Measurements from ENCODE around the gene CASKIN2.

Gene CASKIN2

GRCh38 chr17:75515496-75516254 is at the start of gene CASKIN2:
Gene CASKIN2 (minus strand): TSS chr17:75515537. CDS start chr17:75513804, 1,733 bp downstream.
- H3K36me3 Mint-ChIP-seq (ENCODE audit: low read depth): peaks cover 18% of the 10 kb centered on the region
- H3K4me3 Mint-ChIP-seq: peak within 1 kb of the TSS; percentile 70
- no peaks in the 10 kb centered on the region for H3K9me3 Mint-ChIP-seq
- peaks cover 25% of the 10 kb centered on the region for H3K4me1 Mint-ChIP-seq
- DNase-seq (peak; percentile 92), ATAC-seq (peak; percentile 39)
- no peaks in the 10 kb centered on the region for H3K27me3 Mint-ChIP-seq
- H3K27ac Mint-ChIP-seq: peak within 1 kb of the TSS; percentile 39

- Mint-ChIP-seq H3K4me1 (no peaks in the 10 kb centered on the region), H3K36me3 (ENCODE audit: low read depth) (no peaks in the 10 kb centered on the region), H3K27ac (no peak overlapping the region), H3K27me3 (no peaks in the 10 kb centered on the region), H3K9me3 (no peaks in the 10 kb centered on the region), H3K4me3 (no peak overlapping the region)
- DNase-seq: no peak
- no peak for ATAC-seq
These were observed 49.7 kb upstream of the CASKIN2 start for GRCh38 chr17:75565066-75565465.

GRCh38 chr17:75564195-75564594 is 48.9 kb upstream of the CASKIN2 start:
- Mint-ChIP-seq H3K27me3 (no peaks in the 10 kb centered on the region), H3K9me3 (no peaks in the 10 kb centered on the region), H3K27ac (no peak overlapping the region), H3K36me3 (ENCODE audit: low read depth) (no peaks in the 10 kb centered on the region), H3K4me1 (no peaks in the 10 kb centered on the region), H3K4me3 (no peak overlapping the region)
- DNase-seq: no peak
- no peak for ATAC-seq

GRCh38 chr17:75563063-75563758 is 47.9 kb upstream of the CASKIN2 start:
- H3K4me1 Mint-ChIP-seq: no peaks in the 10 kb centered on the region
- no peaks in the 10 kb centered on the region for H3K9me3 Mint-ChIP-seq
- H3K27me3 Mint-ChIP-seq: no peaks in the 10 kb centered on the region
- no peak for ATAC-seq
- H3K27ac Mint-ChIP-seq: no peak overlapping the region
- no peak overlapping the region for H3K4me3 Mint-ChIP-seq
- DNase-seq: no peak
- H3K36me3 Mint-ChIP-seq (ENCODE audit: low read depth): no peaks in the 10 kb centered on the region

DNA sequence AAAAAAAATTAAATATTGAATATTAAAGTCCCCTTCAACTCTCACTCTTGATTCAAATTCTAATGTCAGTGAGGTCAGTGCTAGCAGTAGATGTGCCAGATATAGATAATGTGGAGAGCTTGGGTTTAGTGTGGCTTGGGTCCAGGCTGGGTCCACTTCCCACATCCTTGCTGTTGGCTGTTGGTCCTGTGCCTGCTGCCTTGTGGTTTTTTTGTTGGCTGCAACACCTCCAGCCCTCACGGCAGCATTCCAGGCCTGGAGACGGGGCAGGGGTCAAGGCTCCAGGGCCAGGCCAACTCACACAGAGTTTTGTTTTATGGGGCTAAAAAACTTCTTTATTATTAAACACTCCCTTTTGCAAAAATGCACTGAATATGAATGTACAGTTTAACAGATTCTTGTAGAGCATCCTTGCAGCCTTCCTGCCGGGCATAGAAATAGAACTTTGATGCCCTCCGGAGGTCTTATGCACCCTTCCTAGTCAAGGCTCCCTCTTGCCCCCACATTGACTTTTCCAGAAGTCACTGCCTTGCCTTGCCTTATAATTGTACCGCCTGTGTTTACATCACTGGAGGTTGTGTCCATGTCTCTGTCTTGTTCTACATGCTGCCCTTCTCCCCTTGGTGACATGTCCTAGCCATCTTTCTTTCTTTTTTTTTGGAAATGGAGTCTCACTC is 46.7 kb upstream of the CASKIN2 start:
- DNase-seq (no peak), ATAC-seq (no peak)
- no peaks in the 10 kb centered on the region for H3K9me3 Mint-ChIP-seq
- H3K4me3 Mint-ChIP-seq: no peak overlapping the region
- H3K36me3 Mint-ChIP-seq (ENCODE audit: low read depth): no peaks in the 10 kb centered on the region
- H3K27ac Mint-ChIP-seq: no peak overlapping the region
- no peaks in the 10 kb centered on the region for H3K27me3 Mint-ChIP-seq
- no peaks in the 10 kb centered on the region for H3K4me1 Mint-ChIP-seq

GRCh38 chr17:75559958-75560533 is 44.7 kb upstream of the CASKIN2 start:
- Mint-ChIP-seq H3K27ac (no peak overlapping the region), H3K36me3 (ENCODE audit: low read depth) (no peaks in the 10 kb centered on the region), H3K27me3 (no peaks in the 10 kb centered on the region), H3K4me1 (no peaks in the 10 kb centered on the region), H3K9me3 (no peaks in the 10 kb centered on the region), H3K4me3 (no peak overlapping the region)
- DNase-seq (no peak), ATAC-seq (no peak)

DNA sequence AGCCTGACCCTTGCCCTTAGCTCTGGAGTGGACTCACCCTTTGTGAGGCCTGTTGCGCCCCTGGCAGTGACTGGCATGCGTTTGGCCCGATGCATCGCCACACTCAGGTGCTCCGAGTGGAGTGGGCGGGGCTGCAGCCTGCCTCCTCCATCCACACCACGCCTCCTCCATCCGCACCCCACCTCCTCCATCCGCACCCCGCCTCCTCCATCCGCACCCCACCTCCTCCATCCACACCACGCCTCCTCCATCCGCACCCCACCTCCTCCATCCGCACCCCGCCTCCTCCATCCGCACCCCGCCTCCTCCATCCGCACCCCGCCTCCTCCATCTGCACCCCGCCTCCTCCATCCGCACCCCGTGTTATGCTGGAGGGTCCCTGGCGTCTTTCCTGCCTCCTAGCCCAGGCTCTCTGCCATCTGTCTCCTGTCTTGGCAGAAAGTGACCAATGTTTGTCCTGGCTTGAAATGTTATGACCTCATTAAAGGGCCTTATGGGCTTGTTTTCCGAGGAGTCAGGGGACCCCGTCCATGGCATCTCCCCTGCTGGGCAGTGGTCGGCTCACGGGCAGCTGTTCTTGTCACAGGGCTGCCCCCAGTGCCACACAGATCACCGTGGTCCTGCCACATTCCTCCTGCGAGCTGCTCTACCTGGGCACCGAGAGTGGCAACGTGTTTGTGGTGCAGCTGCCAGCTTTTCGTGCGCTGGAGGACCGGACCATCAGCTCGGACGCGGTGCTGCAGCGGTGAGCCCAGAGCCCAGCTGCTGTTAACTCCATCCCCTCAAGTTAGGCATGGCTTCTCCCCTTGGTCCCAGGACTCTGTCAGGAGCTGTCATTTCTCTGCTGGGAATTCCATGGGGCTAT is 43.6 kb upstream of the CASKIN2 start:
- ATAC-seq (no peak), DNase-seq (no peak)
- Mint-ChIP-seq H3K36me3 (ENCODE audit: low read depth) (no peaks in the 10 kb centered on the region), H3K4me1 (no peaks in the 10 kb centered on the region), H3K27me3 (no peaks in the 10 kb centered on the region), H3K9me3 (no peaks in the 10 kb centered on the region), H3K4me3 (no peak overlapping the region), H3K27ac (no peak overlapping the region)

- Mint-ChIP-seq H3K36me3 (ENCODE audit: low read depth) (no peaks in the 10 kb centered on the region), H3K27me3 (no peaks in the 10 kb centered on the region), H3K27ac (no peak overlapping the region), H3K4me3 (no peak overlapping the region), H3K9me3 (no peaks in the 10 kb centered on the region), H3K4me1 (no peaks in the 10 kb centered on the region)
- ATAC-seq (no peak), DNase-seq (no peak)
These were observed 42.7 kb upstream of the CASKIN2 start for GRCh38 chr17:75557852-75558665.

DNA sequence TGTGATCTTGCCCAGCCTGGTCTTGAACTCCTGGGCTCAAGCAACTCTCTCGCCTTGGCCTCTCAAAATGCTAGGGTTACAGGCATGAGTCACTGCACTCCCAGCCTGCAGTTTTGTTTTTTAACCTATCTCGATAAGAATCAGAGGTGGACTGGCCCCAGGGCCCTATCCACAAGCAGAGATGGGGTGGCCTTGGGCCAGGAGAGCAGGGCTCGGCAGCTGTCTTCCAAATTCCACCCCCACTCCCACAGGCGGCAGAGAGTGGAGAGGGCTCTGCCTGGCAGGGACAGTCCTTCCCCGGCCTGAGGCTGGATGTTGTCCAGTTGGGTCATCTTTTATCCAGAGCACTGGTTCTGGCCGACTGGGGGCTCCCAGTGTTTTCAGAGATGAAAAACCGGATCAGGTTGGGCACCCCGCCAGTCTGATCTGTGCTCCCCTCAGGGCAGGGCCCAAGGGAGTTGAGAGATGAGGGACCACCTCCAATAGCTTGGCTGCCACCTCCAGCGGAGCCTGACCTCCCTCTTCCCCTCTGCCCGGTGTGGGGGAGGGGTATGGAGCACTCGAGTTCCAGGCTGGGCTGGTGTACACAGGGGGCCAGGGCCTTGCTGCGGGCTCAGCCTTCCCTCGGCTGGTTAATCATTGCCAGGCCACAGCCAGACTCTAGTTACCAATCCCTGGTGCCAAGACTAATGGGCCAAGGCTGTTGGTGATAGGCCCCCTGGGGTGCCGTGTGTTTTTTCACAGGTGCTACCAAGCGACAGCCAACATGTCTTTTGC is 41.9 kb upstream of the CASKIN2 start:
- no peaks in the 10 kb centered on the region for H3K4me1 Mint-ChIP-seq
- DNase-seq: no peak
- no peaks in the 10 kb centered on the region for H3K36me3 Mint-ChIP-seq (ENCODE audit: low read depth)
- H3K4me3 Mint-ChIP-seq: no peak overlapping the region
- H3K27me3 Mint-ChIP-seq: no peaks in the 10 kb centered on the region
- ATAC-seq: no peak
- no peaks in the 10 kb centered on the region for H3K9me3 Mint-ChIP-seq
- no peak overlapping the region for H3K27ac Mint-ChIP-seq

DNA sequence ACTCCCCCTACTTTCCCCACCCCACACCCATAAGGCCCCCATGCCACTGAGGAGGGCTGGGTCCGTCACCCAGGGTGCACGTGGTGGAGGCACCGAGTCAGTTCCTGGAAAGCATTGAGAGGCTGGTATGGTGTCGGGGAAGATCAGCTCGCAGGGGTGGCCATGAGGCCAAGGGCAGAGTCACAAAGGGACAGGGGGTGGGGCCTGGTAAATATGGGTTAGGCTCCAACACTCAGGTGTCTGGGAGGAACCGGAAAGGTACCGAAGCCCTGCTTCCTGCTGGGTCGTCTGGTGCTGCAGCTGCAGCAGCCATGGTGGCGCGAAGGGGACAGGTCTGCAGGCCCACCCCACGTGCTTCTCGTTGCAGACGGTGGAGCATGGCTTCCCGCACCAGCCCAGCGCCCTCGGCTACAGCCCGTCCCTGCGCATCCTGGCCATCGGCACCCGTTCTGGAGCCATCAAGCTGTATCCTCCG is 40.4 kb upstream of the CASKIN2 start:
- Mint-ChIP-seq H3K4me1 (no peaks in the 10 kb centered on the region), H3K27me3 (no peaks in the 10 kb centered on the region), H3K4me3 (no peak overlapping the region), H3K36me3 (ENCODE audit: low read depth) (no peaks in the 10 kb centered on the region), H3K27ac (no peak overlapping the region), H3K9me3 (no peaks in the 10 kb centered on the region)
- ATAC-seq: no peak
- DNase-seq: no peak

DNA sequence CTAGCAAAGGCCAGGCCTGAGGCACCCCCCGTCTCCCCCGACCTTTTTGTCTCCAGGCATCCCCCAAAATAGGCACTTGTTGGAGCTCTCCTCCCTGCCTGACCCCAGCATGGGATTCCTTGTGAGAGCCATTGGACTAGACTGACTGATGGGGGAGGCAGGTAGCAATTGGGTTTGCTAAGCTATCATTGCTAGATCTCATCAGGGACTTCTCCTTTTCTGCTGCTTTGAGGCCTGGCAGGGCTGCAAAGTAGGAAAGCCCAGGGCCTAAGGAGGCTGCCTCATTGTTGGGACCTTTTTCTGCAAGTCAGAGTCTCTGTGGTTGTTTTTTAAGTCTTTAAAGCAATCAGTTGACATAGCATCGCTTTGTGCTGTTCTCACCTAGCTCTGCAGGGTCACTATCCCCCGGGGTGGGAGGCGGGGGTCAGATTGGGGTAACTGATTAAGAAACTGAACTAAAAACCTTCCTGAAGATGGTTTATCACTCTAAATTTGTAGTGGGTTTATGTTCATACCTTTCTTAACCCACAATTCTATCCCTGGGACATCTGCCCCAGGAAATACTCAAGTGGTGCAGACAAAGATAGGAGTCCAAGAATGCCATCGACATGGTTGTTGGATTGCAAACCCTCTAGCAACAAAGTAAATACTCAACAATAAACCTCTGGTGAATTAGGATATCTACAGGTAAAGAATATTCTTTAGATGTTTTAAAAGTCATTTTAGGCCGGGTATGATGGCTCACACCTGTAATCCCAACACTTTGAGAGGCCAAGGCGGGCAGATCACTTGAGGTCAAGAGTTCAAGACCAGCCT is 38.2 kb upstream of the CASKIN2 start:
- Mint-ChIP-seq H3K36me3 (ENCODE audit: low read depth) (no peaks in the 10 kb centered on the region), H3K27me3 (no peaks in the 10 kb centered on the region), H3K4me3 (no peak overlapping the region), H3K4me1 (no peaks in the 10 kb centered on the region), H3K27ac (no peak overlapping the region), H3K9me3 (no peaks in the 10 kb centered on the region)
- DNase-seq (no peak), ATAC-seq (no peak)
